Measurements from ENCODE around the gene LTBP4.

LTBP4 gene

DNA sequence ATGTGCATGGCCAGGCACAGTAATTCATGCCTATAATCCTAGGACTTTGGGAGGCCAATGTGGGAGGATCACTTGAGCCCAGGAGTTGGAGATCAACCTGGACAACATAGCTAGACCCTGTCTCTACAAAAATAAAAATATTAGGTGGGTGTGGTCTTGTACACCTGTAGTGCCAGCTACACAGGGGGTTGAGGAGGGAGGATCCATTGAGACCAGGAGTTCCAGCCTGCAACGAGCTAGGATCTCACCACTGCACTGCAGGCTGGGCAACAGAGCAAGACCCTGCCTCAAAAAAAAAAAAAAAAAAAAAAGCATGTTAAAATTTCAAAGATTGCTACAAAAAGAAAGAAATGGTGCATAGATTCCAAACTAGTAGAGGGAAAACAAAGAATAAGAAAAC is 37.2 kb downstream of the LTBP4 start:
- Histone ChIP-seq H3K14ac (ENCODE audit: low read length in 2 of 2) (no peak overlapping the region), H2BK120ac (ENCODE audit: low read depth, low read length) (no peak overlapping the region), H4K8ac (ENCODE audit: low read length) (no peak overlapping the region), H3K79me1 (replicated peaks; ENCODE audit: low read length, poor library complexity, severe bottlenecking) (no peaks in the 10 kb centered on the region), H2BK5ac (ENCODE audit: low read depth, low read length, poor library complexity, severe bottlenecking) (no peak overlapping the region), H3K9ac (ENCODE audit: low read length) (no peak overlapping the region), H3K4me3 (ENCODE audit: insufficient read depth in 1 of 2, low read depth in 1 of 2, low read length in 2 of 2) (no peak overlapping the region), H3K23ac (ENCODE audit: low read length in 2 of 2) (no peak overlapping the region), H3K36me3 (ENCODE audit: control insufficient read depth in 1 of 2, insufficient read depth in 2 of 2, low read depth in 1 of 2, low read length in 2 of 2) (no peaks in the 10 kb centered on the region), H2BK15ac (ENCODE audit: low read depth, poor library complexity, severe bottlenecking) (no peak overlapping the region), H3K4me2 (ENCODE audit: low read length, poor library complexity, severe bottlenecking) (no peak overlapping the region), H3K4me1 (ENCODE audit: control insufficient read depth, insufficient read depth, low read depth, low read length) (peaks cover 15% of the 10 kb centered on the region), H3K9me3 (ENCODE audit: control insufficient read depth, low read length) (no peaks in the 10 kb centered on the region), H3K27ac (ENCODE audit: low read length, poor library complexity, severe bottlenecking) (no peak overlapping the region), H4K91ac (ENCODE audit: low read length) (no peak overlapping the region), H3K4ac (ENCODE audit: low read depth in 1 of 2, low read length in 2 of 2) (no peak overlapping the region), H3K27me3 (ENCODE audit: control insufficient read depth in 1 of 2, insufficient read depth in 1 of 2, low read length in 2 of 2) (peaks cover 4 to 20% of the 10 kb centered on the region in 2 experiments), H2AK5ac (ENCODE audit: low read length, severe bottlenecking) (no peak overlapping the region), H2BK12ac (ENCODE audit: low read length in 2 of 2) (no peak overlapping the region), H3K18ac (ENCODE audit: low read depth in 1 of 2, low read length in 2 of 2) (no peak overlapping the region), H2AFZ (ENCODE audit: low read depth, low read length) (no peak overlapping the region)
- no peak for DNase-seq
- WGBS, result no CpG with 5 or more reads among the region's 1 CpG

DNA sequence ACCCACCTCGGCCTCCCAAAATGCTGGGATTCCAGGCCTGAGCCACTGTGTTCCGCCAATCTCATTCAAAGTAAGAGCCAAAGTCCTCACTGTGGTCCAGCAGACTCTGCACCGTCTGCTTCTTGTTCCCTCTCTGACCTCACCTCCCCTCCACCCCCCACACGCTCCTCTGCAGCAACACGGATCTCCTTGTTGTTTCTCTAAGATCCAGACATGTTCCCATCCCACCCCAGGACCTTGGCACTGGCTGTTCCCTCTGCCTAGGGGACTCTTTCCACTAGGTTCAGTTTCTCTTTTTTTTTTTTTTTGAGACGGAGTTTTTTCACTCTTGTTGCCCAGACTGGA is 38.4 kb downstream of the LTBP4 start:
- WGBS, result 81% methylated on average over 6 of the region's 6 CpGs
- H3K4me1 ChIP-seq (ENCODE audit: control insufficient read depth, insufficient read depth, low read depth, low read length), result peaks cover 9% of the 10 kb centered on the region
- no peak overlapping the region for H3K23ac ChIP-seq (ENCODE audit: low read length in 2 of 2)
- H3K4me2 ChIP-seq (ENCODE audit: low read length, poor library complexity, severe bottlenecking), result no peak overlapping the region
- no peaks in the 10 kb centered on the region for H3K36me3 ChIP-seq (ENCODE audit: control insufficient read depth in 1 of 2, insufficient read depth in 2 of 2, low read depth in 1 of 2, low read length in 2 of 2)
- H3K27ac ChIP-seq (ENCODE audit: low read length, poor library complexity, severe bottlenecking), result no peak overlapping the region
- DNase-seq, result no peak
- H2BK5ac ChIP-seq (ENCODE audit: low read depth, low read length, poor library complexity, severe bottlenecking), result no peak overlapping the region
- H3K27me3 ChIP-seq (ENCODE audit: control insufficient read depth in 1 of 2, insufficient read depth in 1 of 2, low read length in 2 of 2), result peaks cover 4 to 20% of the 10 kb centered on the region in 2 experiments
- H2AFZ ChIP-seq (ENCODE audit: low read depth, low read length), result no peak overlapping the region
- H3K14ac ChIP-seq (ENCODE audit: low read length in 2 of 2), result peak overlapping the region in 1 of 2 experiments; percentile 49
- H4K91ac ChIP-seq (ENCODE audit: low read length), result peak overlapping the region; percentile 77
- H2BK120ac ChIP-seq (ENCODE audit: low read depth, low read length), result no peak overlapping the region
- H3K9ac ChIP-seq (ENCODE audit: low read length), result no peak overlapping the region
- no peaks in the 10 kb centered on the region for H3K79me1 ChIP-seq (replicated peaks; ENCODE audit: low read length, poor library complexity, severe bottlenecking)
- H3K4me3 ChIP-seq (ENCODE audit: insufficient read depth in 1 of 2, low read depth in 1 of 2, low read length in 2 of 2), result no peak overlapping the region
- peak overlapping the region in 1 of 2 experiments; percentile 85 for H3K18ac ChIP-seq (ENCODE audit: low read depth in 1 of 2, low read length in 2 of 2)
- H4K8ac ChIP-seq (ENCODE audit: low read length), result no peak overlapping the region
- peak overlapping the region in 1 of 2 experiments; percentile 94 for H2BK12ac ChIP-seq (ENCODE audit: low read length in 2 of 2)
- H2BK15ac ChIP-seq (ENCODE audit: low read depth, poor library complexity, severe bottlenecking), result no peak overlapping the region
- no peak overlapping the region for H2AK5ac ChIP-seq (ENCODE audit: low read length, severe bottlenecking)
- H3K4ac ChIP-seq (ENCODE audit: low read depth in 1 of 2, low read length in 2 of 2), result peak overlapping the region in 1 of 2 experiments; percentile 68
- no peaks in the 10 kb centered on the region for H3K9me3 ChIP-seq (ENCODE audit: control insufficient read depth, low read length)

DNA sequence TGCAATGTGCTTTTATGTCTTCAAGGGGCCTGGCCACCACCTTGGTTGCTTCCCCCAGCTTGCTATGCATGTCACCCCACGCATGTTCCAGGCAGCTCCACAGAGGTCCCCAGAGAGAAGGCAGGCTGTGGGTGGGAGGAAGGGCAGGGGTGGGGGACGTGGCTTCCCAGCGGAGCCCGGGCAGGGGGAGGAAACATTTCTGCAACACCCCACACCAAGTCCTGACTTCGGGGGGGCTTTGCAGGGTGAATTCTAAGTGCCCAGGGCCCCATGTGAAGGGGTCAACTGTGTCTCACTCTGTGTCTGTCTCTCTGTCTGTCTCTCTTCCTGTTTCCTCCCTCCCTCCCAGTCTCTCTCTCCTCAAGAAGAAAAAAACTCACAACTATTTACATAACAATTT is 39.6 kb downstream of the LTBP4 start:
- Histone ChIP-seq H2BK12ac (ENCODE audit: low read length in 2 of 2) (peak overlapping the region in 1 of 2 experiments; percentile 82), H3K9me3 (ENCODE audit: control insufficient read depth, low read length) (no peaks in the 10 kb centered on the region), H2BK120ac (ENCODE audit: low read depth, low read length) (peak overlapping the region; percentile 95), H3K27ac (ENCODE audit: low read length, poor library complexity, severe bottlenecking) (no peak overlapping the region), H4K91ac (ENCODE audit: low read length) (peak overlapping the region; percentile 96), H3K79me1 (replicated peaks; ENCODE audit: low read length, poor library complexity, severe bottlenecking) (no peaks in the 10 kb centered on the region), H2AK5ac (ENCODE audit: low read length, severe bottlenecking) (no peak overlapping the region), H3K4ac (ENCODE audit: low read depth in 1 of 2, low read length in 2 of 2) (peak overlapping the region; percentile 81 to 89), H2BK15ac (ENCODE audit: low read depth, poor library complexity, severe bottlenecking) (peak overlapping the region; percentile 82), H2BK5ac (ENCODE audit: low read depth, low read length, poor library complexity, severe bottlenecking) (no peak overlapping the region), H3K14ac (ENCODE audit: low read length in 2 of 2) (no peak overlapping the region), H3K4me1 (ENCODE audit: control insufficient read depth, insufficient read depth, low read depth, low read length) (peaks cover 9% of the 10 kb centered on the region), H4K8ac (ENCODE audit: low read length) (peak overlapping the region; percentile 94), H3K18ac (ENCODE audit: low read depth in 1 of 2, low read length in 2 of 2) (peak overlapping the region; percentile 44 to 92), H3K4me3 (ENCODE audit: insufficient read depth in 1 of 2, low read depth in 1 of 2, low read length in 2 of 2) (peak overlapping the region in 1 of 2 experiments; percentile 18), H3K36me3 (ENCODE audit: control insufficient read depth in 1 of 2, insufficient read depth in 2 of 2, low read depth in 1 of 2, low read length in 2 of 2) (no peaks in the 10 kb centered on the region), H3K4me2 (ENCODE audit: low read length, poor library complexity, severe bottlenecking) (no peak overlapping the region), H3K9ac (ENCODE audit: low read length) (no peak overlapping the region), H3K27me3 (ENCODE audit: control insufficient read depth in 1 of 2, insufficient read depth in 1 of 2, low read length in 2 of 2) (peaks cover 0 to 13% of the 10 kb centered on the region in 2 experiments), H3K23ac (ENCODE audit: low read length in 2 of 2) (no peak overlapping the region), H2AFZ (ENCODE audit: low read depth, low read length) (no peak overlapping the region)
- WGBS, result 25% methylated on average over 3 of the region's 5 CpGs
- DNase-seq, result peak; percentile 42

DNA sequence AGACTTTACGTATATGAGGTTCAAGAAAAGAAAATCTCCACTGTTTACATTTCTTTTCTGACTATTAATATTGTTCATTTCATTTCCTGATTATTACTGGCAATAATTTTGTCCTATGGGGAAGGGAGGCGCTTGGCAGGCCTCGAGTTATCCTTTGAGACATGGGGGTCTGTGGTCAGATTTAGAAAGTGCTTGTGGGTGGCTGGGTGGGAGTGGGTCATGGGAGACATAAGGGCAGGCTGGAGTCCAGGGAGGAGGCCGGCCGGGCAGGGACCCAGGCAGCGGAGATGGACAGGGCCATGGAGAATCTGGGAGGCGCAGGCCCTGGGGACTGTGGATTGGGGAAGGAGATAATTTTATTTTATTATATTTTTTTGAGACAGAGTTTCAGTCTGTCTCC is 40.1 kb downstream of the LTBP4 start:
- Histone ChIP-seq H2AK5ac (ENCODE audit: low read length, severe bottlenecking) (peak overlapping the region; percentile 20), H3K79me1 (replicated peaks; ENCODE audit: low read length, poor library complexity, severe bottlenecking) (no peaks in the 10 kb centered on the region), H4K91ac (ENCODE audit: low read length) (peak overlapping the region; percentile 92), H2BK120ac (ENCODE audit: low read depth, low read length) (no peak overlapping the region), H3K14ac (ENCODE audit: low read length in 2 of 2) (no peak overlapping the region), H3K4me2 (ENCODE audit: low read length, poor library complexity, severe bottlenecking) (no peak overlapping the region), H2AFZ (ENCODE audit: low read depth, low read length) (no peak overlapping the region), H3K4ac (ENCODE audit: low read depth in 1 of 2, low read length in 2 of 2) (peak overlapping the region in 1 of 2 experiments; percentile 45), H2BK12ac (ENCODE audit: low read length in 2 of 2) (peak overlapping the region; percentile 73 to 94), H3K36me3 (ENCODE audit: control insufficient read depth in 1 of 2, insufficient read depth in 2 of 2, low read depth in 1 of 2, low read length in 2 of 2) (no peaks in the 10 kb centered on the region), H2BK5ac (ENCODE audit: low read depth, low read length, poor library complexity, severe bottlenecking) (no peak overlapping the region), H3K4me3 (ENCODE audit: insufficient read depth in 1 of 2, low read depth in 1 of 2, low read length in 2 of 2) (no peak overlapping the region), H3K18ac (ENCODE audit: low read depth in 1 of 2, low read length in 2 of 2) (peak overlapping the region; percentile 25 to 93), H3K23ac (ENCODE audit: low read length in 2 of 2) (no peak overlapping the region), H3K9ac (ENCODE audit: low read length) (no peak overlapping the region), H3K9me3 (ENCODE audit: control insufficient read depth, low read length) (no peaks in the 10 kb centered on the region), H3K27me3 (ENCODE audit: control insufficient read depth in 1 of 2, insufficient read depth in 1 of 2, low read length in 2 of 2) (peaks cover 0 to 9% of the 10 kb centered on the region in 2 experiments), H4K8ac (ENCODE audit: low read length) (peak overlapping the region; percentile 95), H2BK15ac (ENCODE audit: low read depth, poor library complexity, severe bottlenecking) (peak overlapping the region; percentile 89), H3K4me1 (ENCODE audit: control insufficient read depth, insufficient read depth, low read depth, low read length) (peaks cover 10% of the 10 kb centered on the region), H3K27ac (ENCODE audit: low read length, poor library complexity, severe bottlenecking) (no peak overlapping the region)
- WGBS, result 88% methylated on average over 6 of the region's 7 CpGs
- no peak for DNase-seq
